Left lung (tissue), 10 donors: Measurements from ENCODE around the gene CDK3. TPM values are rescaled to one million over a fixed set of nuclear protein-coding genes. Genes with fewer than 3 reads are reported as not detected.

Source experiments
- ATAC-seq: fragments of 200-7000 bp; cut with Tn5 transposase; one replicate; pipeline ENCODE4 v1.9.1; 2020; ENCODE audit warnings: moderate library complexity
- DNase-seq, 4 donors: peaks; one replicate each; pipeline ENCODE4 v3.0.0-alpha.2; 2013 to 2020
- H3K27ac ChIP-seq, 2 donors: fragments of 200-600 bp; sonication (generic) in 1 of 2; one replicate each; pipeline versions ENCODE4 v1.5.0 to v1.8.0; 2020 to 2021
- H3K27me3 ChIP-seq, 2 donors: fragments of 200-600 bp; sonication (generic) in 1 of 2; one replicate each; pipeline versions ENCODE4 v1.5.0 to v1.8.0; 2020 to 2021
- H3K36me3 ChIP-seq, 2 donors: fragments of 200-600 bp; sonication (generic) in 1 of 2; one replicate each; pipeline versions ENCODE4 v1.5.0 to v1.8.0; 2020 to 2021
- H3K4me1 ChIP-seq, 2 donors: fragments of 200-600 bp; one replicate each; pipeline ENCODE4 v1.8.0; 2021
- H3K4me3 ChIP-seq, 2 donors: fragments of 200-600 bp; sonication (generic) in 1 of 2; one replicate each; pipeline versions ENCODE4 v1.5.0 to v1.8.0; 2020 to 2021; ENCODE audit warnings: mild to moderate bottlenecking in 1 of 2
- H3K9me3 ChIP-seq, 2 donors: fragments of 200-600 bp; sonication (generic) in 1 of 2; one replicate each; pipeline versions ENCODE4 v1.5.0 to v1.8.0; 2020 to 2021
- intact Hi-C, 2 donors: fragments of 100-400 bp; cut with DNase I; formaldehyde crosslinking; loops; one replicate each; pipeline versions ENCODE4 v1.11.2 to v1.14.2; 2022
- polyA plus RNA-seq, 6 donors: library from polyadenylated mRNA; unstranded; fragments of 120-200 nt; gene quantifications; one replicate each; pipeline ENCODE4 v1.2.1, GENCODE V29; 2013; ENCODE audit not compliant: insufficient read length in 6 of 6
- total RNA-seq, 2 donors: library from RNA; stranded (reverse); fragmentation: NEBNext Ultra II Directional; extraction: Animal tissue kit (Norgen Biotek cat#: 25700); gene quantifications; one replicate each; pipeline ENCODE4 v1.2.1, GENCODE V29; 2021
- TF ChIP-seq, protein P1 (sequence below), 2 donors: fragments of 200-600 bp; sonication (generic) in 1 of 2; IDR thresholded peaks; one replicate each; pipeline versions ENCODE4 v1.5.0 to v1.8.0; 2021; ENCODE audit warnings: antibody characterized with exemption in 2 of 2
- donor health status: DM: no; HTN: yes; CAD: no.
- donor health status: DM: no; HTN: no; CAD: no.

Gene CDK3
- total and polyA plus RNA-seq, 8 donors = 5.4 to 23.3 (median 18.6) TPM

DNA sequence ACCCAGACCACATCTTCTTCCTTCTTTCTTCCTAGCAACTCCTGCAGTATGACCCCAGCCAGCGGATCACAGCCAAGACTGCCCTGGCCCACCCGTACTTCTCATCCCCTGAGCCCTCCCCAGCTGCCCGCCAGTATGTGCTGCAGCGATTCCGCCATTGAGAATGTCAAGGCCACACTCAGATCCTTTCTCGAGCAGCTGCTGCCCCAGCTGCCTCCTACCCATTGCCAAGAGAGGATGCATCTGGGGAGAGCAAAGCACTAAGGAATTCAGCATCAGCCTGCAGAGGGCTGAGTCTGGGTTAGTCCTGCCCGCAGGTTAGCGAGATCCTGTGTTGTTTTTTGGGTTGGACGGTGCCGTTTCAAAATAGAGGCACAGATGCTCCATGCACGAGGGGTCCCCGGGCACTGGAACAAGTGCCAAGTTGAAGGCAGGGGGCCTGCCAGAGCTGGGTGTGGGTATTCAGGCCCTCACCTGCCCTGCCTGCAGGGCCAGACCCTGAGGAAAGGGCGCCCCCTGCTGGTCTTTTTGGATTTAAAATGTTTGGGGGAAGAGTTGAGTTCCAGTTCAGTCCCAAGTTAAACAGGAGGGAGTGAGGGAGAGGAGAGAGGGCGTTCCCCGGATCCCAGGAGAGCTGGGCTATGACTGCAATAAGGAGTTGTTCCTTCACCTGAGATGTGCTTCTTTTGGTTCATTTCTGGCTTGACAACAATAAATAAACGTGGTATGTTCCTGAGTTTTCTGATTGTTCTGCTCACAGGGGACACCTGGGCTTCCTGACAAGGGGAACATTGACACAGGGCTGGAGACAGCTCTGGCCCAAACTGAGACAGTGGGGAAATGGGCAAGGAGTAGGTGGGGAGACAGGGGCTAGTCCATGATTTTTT is 4.9 kb downstream of the CDK3 start:
- H3K27ac ChIP-seq = no peak overlapping the region
- peak; percentile 69 for ATAC-seq
- peaks cover 0 to 4% of the 10 kb centered on the region in 2 donors for H3K4me1 ChIP-seq
- TF ChIP-seq, protein P1, sequence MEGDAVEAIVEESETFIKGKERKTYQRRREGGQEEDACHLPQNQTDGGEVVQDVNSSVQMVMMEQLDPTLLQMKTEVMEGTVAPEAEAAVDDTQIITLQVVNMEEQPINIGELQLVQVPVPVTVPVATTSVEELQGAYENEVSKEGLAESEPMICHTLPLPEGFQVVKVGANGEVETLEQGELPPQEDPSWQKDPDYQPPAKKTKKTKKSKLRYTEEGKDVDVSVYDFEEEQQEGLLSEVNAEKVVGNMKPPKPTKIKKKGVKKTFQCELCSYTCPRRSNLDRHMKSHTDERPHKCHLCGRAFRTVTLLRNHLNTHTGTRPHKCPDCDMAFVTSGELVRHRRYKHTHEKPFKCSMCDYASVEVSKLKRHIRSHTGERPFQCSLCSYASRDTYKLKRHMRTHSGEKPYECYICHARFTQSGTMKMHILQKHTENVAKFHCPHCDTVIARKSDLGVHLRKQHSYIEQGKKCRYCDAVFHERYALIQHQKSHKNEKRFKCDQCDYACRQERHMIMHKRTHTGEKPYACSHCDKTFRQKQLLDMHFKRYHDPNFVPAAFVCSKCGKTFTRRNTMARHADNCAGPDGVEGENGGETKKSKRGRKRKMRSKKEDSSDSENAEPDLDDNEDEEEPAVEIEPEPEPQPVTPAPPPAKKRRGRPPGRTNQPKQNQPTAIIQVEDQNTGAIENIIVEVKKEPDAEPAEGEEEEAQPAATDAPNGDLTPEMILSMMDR (IDR thresholded peaks at IDR 0.05) = peak; percentile 73
- H3K9me3 ChIP-seq = no peaks in the 10 kb centered on the region
- no peaks in the 10 kb centered on the region for H3K27me3 ChIP-seq
- peak; percentile 72 to 84 (median 76) for DNase-seq
- no peak overlapping the region for H3K4me3 ChIP-seq
- peaks cover 0 to 69% of the 10 kb centered on the region in 2 donors for H3K36me3 ChIP-seq
- intact Hi-C loops = no loop called here

DNA sequence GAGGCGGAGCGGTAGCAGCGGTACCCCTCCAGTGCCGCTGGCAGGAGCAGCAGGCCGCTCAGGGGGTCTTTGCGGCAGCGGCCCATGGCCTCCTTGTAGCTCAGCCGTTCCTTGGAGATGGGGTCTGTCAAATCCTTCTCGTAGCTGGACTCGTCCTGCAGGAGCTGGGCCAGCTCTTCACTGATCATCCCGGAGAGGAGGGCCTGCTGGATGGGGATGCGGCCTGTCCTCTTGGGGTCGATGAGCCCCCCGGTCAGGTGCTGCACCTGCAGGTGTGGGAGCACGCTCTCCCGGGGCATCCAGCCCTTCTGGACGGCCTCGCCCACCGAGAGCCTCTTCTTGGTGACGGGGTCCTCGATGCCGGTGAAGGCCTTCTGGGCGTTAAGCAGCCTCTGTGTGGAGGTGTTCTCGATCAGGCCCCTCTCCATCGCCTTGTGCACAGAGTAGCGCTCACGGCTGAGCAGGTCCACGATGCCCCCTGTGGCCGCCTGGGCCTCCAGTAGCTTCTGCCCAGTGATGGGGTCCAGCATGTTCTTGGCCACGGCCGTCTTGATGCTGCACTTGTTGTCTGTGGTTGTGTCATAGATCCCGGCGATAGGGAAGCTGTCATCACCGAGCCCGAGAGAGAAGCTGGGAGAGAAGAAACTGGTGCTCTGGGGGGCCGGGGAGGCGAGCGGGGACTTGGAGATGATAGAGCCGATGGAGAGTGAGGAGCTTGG is 6.6 kb downstream of the CDK3 start:
- ATAC-seq = no peak
- DNase-seq = peak in 1 of 4 donors; percentile 69
- Histone ChIP-seq H3K27me3 (no peaks in the 10 kb centered on the region), H3K4me3 (no peak overlapping the region), H3K4me1 (peaks cover 0 to 4% of the 10 kb centered on the region in 2 donors), H3K36me3 (peaks cover 0 to 55% of the 10 kb centered on the region in 2 donors), H3K9me3 (no peaks in the 10 kb centered on the region), H3K27ac (no peak overlapping the region)
- TF ChIP-seq, protein P1 (IDR thresholded peaks at IDR 0.05) = no peak
- intact Hi-C loops = no loop called here

DNA sequence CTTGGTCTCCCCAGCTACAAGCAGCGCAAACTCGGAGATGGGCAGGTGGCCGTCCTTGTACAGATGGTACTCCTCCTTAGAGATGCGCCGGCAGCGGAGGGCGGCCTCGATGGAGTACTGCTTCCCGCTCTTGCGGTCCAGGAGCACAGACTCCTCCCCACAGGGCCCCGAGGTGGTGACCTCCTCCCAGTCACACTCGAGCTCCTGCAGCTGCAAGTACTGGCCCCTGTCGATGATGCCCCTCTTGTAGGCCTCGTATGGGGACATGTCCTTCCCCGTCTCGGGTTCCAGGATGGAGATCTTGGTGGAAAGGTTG is 7.2 kb downstream of the CDK3 start:
- Histone ChIP-seq H3K4me3 (no peak overlapping the region), H3K36me3 (peaks cover 0 to 50% of the 10 kb centered on the region in 2 donors), H3K4me1 (peaks cover 0 to 4% of the 10 kb centered on the region in 2 donors), H3K27ac (no peak overlapping the region), H3K27me3 (no peaks in the 10 kb centered on the region), H3K9me3 (no peaks in the 10 kb centered on the region)
- TF ChIP-seq, protein P1 (IDR thresholded peaks at IDR 0.05) = no peak
- intact Hi-C loops = no loop called here
- ATAC-seq = no peak
- DNase-seq = peak in 1 of 4 donors; percentile 71

DNA sequence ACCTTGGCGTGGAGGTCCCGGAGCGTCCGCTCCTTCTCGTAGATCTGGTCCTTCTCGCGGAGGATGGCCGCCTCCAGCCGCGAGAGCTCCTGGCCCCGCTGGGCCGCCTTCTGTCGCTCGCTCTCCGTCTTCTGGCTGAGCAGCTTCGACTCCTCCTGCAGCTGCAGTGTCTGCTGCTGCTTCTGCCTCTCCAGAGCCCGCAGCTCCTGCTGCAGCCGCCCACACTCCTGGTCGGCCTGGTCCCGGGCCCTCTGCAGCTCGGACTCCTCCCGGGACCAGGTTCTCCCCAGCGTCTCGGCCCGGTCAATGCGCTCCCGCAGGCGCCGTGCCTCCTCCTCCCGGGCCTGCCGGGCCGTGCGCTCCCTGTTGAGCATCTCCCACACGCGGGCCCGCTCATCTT is 7.6 kb downstream of the CDK3 start:
- TF ChIP-seq, protein P1 (IDR thresholded peaks at IDR 0.05) = no peak
- intact Hi-C loops = no loop called here
- Histone ChIP-seq H3K27ac (no peak overlapping the region), H3K4me3 (no peak overlapping the region), H3K27me3 (no peaks in the 10 kb centered on the region), H3K36me3 (peaks cover 0 to 46% of the 10 kb centered on the region in 2 donors), H3K4me1 (peaks cover 0 to 4% of the 10 kb centered on the region in 2 donors), H3K9me3 (no peaks in the 10 kb centered on the region)
- peak in 1 of 4 donors; percentile 78 for DNase-seq
- ATAC-seq = no peak
